ENCODE measurements around the gene RBL1.
A peak's percentile ranks its signal among the peaks of the same experiment; 100 is the strongest.
"Not testable (repeated sequence)": the region's sequence is repeated elsewhere in the genome, so short reads cannot be mapped to it uniquely, and the experiment has no call there.

The RBL1 gene

DNA sequence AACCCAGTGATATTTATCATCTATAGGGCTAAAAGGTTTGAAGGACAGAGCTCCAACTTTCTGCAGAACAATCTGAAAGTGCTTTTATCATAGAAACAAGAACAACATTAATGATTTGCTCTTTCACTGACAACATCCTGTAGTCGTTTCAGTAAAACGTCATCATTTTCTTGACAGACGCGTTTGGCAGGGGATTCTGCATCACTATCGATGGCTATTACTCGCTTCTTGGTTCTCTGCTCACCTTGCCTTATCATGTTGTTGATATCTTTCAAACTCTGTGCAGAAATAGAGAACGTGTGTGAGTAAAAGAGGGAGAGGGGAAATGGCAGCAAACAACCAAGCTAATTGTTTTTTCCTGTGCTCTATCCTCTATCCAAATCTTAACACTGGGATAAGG is 97.1 kb downstream of the RBL1 start:
- no peak for DNase-seq (ENCODE audit: low read depth in 1 of 2, low spot score in 1 of 2)

DNA sequence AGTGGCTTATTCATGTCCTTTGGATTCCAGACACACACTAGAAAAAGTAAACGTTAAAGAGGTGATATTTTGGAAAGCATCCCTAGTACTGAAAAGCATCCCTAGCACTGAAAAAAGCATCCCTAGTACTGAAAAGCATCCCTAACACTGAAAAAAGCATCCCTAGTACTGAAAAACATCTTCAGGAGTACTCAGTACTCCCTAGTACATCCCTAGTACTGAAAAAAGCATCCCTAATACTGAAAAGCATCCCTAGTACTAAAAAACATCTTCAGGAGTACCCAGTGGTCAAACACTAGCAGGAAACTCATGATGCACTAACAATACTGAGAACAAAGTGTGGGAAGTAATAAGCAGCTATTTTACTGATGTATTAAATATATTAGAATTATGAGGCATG is 98.7 kb downstream of the RBL1 start:
- no peak for DNase-seq (ENCODE audit: low read depth in 1 of 2, low spot score in 1 of 2)

DNA sequence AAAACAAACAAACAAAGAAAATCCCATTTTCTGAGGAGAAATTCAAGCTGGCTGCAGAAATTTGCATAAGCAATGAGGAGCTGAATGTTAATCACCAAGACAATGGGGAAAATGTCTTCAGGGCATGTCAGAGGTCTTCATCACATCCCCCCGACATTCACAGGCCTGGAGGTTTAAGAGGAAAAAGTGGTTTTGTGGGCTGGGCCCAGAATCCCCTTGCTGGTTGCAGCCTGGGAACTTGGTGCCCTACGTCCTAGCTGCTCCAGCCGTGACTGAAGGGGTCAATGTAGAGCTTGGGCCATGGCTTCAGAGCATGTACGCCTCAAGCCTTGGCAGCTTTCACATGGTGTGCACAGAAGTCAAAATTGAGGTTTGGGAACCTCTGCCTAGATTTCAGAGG is 101.6 kb downstream of the RBL1 start:
- not testable (repeated sequence) for DNase-seq (ENCODE audit: low read depth in 1 of 2, low spot score in 1 of 2)

DNA sequence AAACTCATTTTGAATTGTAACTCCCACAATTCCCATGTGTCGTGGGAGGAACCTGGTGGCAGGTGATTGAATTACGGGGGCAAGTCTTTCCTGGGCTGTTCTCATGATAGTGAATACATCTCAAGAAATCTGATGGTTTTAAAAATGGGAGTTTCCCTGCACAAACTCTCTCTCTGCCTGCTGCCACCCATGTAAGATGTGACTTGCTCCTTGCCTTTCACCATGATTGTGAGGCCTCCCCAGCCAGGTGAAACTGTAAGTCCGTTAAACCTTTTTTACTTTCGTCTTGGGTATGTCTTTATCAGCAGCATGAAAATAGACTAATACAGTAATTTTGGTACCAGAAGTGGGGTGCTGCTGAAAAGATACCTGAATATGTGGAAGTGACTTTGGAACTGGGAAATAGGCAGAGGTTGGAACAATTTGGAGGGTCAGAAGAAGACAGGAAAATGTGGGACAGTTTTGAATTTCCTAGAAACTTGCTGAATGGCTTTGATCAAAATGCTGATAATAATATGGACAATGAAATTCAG is 102.9 kb downstream of the RBL1 start:
- DNase-seq (ENCODE audit: low read depth in 1 of 2, low spot score in 1 of 2): no peak

DNA sequence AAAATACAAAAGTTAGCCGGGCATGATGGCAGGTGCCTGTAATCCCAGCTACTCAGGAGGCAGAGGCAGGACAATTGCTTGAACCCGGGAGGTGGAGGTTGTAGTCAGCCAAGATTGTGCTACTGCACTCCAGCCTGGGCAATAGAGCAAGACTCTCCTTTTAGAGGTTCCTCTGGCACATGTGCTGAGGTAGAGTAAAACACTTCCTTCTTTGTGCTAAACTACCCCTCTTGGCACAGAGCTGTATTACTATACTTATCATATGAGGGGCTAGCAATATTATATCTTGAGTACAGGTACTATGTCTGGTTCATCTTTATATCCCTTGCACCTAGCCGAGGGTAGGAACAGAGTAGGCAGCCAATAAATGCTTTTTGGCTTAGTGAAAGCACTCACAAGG is 104.1 kb downstream of the RBL1 start:
- DNase-seq (ENCODE audit: low read depth in 1 of 2, low spot score in 1 of 2): no peak

DNA sequence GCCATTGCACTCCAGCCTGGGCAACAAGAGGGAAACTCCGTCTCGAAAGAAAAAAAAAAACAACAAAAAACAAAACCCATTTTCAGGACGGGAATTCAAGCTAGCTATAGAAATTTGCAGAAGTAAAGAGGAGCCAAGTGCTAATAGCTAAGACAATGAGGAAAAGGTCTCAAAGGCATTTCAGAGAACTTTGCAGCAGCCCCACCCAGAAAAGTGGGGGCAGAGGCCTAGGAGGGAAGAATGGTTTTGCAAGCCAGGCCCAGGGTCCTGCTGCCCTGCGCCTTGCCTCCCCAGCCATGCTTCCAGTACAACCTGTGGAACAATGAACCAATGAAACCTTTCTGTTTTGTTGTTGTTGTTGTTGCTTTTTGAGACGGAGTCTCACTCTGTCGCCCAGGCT is 106.0 kb downstream of the RBL1 start:
- no peak for DNase-seq (ENCODE audit: low read depth in 1 of 2, low spot score in 1 of 2)

DNA sequence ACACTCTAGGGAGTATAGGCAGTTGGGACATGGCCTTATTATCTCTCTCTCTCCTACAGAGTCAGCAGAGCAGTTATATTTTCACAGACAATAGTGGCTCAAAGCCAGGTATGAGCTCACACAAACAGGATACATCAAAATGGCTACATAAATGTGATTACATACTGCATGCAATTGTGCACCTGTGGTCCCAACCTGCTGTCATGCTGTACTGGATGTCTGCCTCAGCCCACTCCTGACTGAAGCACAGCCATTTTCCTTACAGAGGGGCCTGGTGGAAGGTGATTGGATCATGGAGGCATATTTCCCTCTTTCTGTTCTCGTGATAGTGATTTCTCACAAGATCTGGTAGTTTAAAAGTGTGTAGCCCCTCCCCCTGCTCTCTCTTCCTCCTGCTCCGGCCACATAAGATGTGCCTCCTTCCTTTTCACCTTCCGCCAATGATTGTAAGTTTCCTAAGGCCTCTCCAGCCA is 107.3 kb downstream of the RBL1 start:
- no peak for DNase-seq (ENCODE audit: low read depth in 1 of 2, low spot score in 1 of 2)

DNA sequence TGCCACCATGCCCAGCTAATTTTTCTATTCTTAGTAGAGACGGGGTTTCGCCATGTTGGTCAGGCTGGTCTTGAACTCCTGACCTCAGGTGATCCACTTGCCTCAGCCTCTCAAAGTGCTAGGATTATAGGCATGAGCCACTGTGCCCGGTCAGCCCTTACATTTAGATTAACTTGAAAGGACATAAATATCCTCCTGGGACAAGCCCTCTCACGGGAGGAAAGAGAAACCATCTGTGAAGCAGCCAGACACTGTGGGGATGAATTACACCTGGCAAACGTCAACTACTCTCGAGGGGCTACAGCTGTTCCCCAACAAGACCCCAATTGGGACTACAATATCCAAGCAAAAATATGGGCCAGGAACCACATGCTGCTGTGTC is 111.5 kb downstream of the RBL1 start:
- no peak for DNase-seq (ENCODE audit: low read depth in 1 of 2, low spot score in 1 of 2)

DNA sequence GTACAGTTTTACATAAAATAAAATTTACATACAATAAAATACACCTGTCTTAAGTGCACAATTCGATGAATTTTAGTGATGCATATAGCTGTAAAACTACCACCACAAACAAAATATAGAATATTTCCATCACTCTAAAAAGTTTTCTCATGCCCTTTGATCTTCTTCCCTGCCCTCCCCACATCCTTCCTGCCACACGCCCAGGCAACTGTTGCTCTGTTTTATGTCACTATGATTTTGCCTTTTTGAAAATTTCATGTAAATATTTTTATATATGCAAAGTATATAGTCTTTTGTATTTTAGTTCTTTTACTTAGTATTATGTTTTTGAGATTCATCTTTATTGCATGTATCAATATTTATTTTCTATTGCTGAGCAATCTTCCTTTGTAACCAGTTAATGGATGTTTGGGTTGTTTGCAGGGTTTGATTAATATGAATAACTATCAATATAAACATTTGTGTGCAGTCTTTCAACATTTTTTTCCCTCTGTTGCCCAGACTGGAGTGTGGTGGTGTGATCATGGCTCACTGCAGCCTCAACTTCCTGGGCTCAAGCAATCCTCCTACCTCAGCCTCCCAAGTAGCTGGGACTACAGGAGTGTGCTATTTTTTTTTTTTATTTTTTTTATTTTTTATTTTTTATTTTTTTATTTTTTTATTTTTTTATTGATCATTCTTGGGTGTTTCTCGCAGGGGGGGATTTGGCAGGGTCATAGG is 120.5 kb downstream of the RBL1 start:
- DNase-seq (ENCODE audit: low read depth in 1 of 2, low spot score in 1 of 2): peak in 1 of 2 donors; percentile 37

DNA sequence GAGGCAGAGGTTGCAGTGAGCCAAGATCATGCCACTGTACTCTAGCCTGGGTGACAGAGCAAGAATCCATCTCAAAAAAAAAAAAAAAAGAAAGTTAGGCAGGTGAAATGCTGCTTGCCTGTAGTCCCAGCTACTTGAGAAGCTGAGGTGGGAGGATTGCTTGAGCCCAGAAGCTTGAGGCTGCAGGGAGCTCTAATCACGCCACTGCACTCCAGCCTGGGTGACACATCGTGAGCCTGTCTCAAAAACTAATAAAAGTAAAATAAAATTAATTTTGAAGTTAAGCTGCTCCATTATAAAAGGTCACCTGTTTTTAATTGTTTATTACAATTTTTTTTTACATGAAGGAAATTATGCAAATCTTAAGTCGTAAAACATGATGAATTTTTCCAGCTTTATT is 121.1 kb downstream of the RBL1 start:
- no peak for DNase-seq (ENCODE audit: low read depth in 1 of 2, low spot score in 1 of 2)

DNA sequence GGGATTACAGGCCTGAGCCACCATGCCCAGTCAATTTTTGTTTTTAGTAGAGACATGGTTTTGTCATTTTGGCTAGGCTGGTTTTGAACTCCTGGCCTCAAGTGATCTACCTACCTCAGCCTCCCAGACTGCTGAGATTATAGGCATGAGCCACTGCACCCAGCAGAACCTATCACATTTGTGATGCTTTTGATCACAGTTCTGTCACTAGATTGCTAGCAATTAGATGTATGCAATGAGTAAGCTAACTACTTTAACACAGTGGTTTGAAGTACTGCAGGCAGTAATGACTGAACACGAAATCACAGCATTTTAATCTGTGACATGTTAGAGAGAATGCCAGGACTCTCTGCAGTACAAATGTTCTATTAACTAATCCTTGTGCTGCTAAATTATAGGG is 124.7 kb downstream of the RBL1 start:
- DNase-seq (ENCODE audit: low read depth in 1 of 2, low spot score in 1 of 2): no peak

DNA sequence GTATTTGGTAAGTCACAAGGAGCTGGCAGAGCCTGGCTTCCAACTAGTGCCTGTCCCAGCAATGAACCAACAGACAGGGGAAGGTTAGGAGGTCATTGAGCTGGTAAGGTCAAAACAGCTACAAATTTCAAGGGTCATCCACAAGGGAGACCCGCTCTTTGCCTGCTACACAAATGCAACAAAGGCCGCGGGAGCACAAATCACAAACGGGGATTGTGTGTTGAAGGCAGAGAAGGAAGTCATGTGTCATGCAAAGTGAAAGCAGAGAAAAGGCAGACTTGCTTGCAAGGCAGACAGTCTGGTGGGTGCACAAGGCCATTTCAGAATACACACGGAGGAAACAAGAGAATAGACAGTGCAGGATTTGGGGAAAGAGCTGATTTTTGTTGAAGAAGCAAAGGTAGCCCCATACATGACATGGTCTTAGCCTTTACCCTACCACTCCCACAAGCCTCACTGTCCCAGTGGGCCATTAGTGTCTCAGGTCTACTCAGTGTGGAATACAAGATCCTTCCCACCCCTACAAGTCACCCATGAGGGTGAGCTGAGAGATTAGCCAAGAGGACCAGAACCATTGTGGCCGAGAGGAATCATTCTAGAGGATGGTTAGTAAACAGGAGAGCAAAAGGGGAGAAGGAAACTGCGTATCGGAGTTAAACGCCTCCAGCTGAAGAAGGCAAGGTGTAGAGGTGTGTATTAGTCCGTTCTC is 126.2 kb downstream of the RBL1 start:
- DNase-seq (ENCODE audit: low read depth in 1 of 2, low spot score in 1 of 2): peak; percentile 17 to 19

DNA sequence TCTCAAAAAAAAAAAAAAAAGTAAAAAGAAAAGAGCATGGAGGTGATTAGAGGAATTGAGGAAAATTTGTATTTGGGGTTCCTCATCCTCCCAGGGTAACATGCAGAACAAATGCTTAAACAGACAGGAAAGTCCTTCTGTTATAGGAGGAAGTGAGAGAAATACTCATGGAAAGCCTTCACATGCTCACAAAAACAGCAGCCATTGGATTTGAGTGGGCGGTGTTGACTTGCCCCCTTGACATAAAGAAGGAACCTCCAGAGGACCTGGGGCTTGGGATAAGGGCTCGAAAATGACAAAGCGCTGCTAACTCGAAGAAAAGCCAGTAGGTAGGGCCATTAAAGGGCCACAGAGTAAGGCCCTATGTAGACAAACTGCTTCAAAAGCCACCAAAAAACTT is 126.7 kb downstream of the RBL1 start:
- DNase-seq (ENCODE audit: low read depth in 1 of 2, low spot score in 1 of 2): no peak

DNA sequence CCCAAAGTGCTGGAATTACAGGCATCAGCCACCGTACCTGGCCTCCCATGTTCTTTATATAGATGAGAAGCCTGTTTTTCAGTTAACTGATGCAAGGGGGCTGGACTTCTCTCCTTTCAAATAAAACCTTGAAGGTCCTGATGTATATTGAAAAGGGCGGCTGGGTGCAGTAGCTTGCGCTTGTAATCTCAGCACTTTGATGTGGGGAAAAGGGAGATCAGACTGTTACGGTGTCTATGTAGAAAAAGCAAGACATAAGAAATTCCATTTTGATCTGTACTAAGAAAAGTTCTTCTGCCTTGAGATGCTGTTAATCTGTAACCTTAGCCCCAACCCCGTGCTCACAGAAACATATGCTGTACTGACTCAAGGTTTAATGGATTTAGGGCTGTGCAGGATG is 128.2 kb downstream of the RBL1 start:
- no peak for DNase-seq (ENCODE audit: low read depth in 1 of 2, low spot score in 1 of 2)

DNA sequence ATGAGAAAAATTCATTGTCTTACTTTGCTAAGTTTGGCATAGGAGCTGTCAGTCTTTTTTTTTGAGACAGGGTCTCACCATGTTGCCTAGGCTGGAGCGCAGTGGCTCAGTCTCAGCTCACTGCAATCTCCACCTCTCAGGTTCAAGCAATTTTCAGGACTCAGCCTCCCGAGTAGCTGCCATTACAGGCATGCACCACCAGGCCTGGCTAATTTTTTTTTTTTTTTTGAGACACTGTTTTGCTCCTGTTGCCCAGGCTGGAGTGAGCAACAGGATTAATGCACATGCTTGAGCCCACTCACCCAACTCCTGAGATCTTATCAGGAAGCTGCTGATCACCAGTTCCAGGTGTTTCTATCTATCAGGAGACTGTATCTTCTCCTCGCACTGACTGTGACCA is 128.8 kb downstream of the RBL1 start:
- not testable (repeated sequence) for DNase-seq (ENCODE audit: low read depth in 1 of 2, low spot score in 1 of 2)

DNA sequence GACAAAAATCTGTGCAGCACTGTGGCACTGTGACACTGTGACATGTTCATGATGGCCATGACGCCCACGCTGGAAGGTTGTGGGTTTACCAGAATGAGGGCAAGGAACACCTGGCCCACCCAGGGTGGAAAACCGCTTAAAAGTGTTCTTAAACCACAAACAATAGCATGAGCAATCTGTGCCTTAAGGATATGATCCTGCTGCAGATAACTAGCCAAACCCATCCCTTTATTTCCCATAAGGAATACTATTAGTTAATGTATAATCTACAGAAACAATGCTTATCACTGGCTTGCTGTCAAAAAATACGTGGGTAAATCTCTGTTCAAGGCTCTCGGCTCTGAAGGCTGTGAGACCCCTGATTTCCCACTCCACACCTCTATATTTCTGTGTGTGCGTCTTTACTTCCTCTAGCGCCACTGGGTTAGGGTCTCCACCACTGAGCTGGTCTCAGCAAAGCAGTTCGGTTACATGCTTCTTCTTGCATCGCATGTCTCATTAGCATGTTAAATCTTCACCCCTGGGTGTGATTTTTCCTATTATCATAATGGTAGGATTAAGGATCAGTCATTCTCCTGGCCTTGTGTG is 133.3 kb downstream of the RBL1 start:
- not testable (repeated sequence) for DNase-seq (ENCODE audit: low read depth in 1 of 2, low spot score in 1 of 2)

DNA sequence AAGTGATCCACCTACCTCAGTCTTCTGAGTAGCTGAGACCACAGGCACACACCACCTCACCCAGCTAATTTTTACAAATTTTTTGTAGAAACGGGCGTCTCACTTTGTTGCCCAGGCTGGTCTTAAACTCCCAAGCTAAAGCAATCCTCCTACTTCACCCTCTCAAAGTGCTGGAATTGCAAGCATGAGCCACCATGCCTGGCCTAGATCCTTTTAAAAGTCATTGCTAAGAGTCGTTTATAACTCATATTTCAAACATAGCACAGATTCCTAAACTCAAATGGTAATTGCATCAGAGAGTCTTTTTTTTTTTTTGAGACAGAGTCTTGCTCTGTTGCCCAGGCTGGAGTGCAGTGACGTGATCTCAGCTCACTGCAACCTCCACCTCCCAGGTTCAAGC is 136.6 kb downstream of the RBL1 start:
- no peak for DNase-seq (ENCODE audit: low read depth in 1 of 2, low spot score in 1 of 2)

DNA sequence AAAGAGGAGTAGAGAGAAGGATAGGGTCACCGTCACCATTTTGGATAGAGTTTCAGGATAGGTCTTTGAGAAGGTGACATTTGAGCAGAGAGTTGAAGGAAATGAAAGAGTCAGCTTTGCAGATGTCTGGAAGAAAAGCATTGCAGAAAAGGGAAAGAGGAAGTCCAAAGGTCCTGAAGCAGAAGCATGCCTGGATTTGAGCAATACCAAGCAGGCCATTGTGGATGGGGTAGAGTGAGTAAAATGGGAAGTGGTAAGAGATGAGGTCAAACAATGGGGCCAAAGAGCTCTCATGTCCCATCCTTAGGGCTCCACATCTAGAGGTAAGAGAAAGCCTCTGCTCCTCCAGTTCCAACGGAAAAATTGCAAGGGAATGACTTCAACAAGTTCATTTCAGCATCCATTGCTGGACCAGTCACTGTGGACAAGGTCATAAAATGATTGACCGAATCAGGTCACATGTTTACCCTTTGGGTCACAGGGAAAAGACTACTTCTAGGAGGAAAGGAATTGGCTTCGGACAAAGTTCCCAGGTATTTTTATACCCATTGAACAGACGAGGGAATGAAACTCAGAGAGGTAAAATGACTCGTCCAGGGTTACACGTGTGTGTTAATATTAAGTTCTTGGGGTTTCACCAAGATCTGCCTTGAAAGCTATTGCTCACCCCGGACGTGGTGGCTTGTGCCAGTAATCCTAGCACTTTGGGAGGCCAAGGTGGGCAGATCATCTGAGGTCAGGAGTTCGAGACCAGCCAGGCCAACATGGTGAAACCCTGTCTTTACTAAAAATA is 137.7 kb downstream of the RBL1 start:
- no peak for DNase-seq (ENCODE audit: low read depth in 1 of 2, low spot score in 1 of 2)

DNA sequence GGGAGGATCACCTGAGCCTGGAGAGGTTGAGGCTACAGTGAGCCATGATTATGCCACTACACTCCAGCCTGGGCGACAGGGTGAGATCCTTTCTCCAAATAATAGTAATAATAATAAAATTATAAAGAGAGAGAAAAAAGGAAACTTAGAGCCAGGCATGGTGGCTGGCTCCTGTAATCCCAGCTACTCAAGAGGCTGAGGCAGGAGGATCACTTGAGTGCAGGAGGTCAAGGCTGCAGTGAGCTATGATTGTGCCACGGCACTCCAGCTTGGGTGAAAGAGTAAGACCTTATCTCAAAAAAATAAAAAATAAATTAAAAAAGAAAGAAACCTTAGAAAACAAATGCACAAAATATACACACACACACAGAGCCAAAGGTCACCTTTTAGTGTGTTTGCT is 139.1 kb downstream of the RBL1 start:
- no peak for DNase-seq (ENCODE audit: low read depth in 1 of 2, low spot score in 1 of 2)

DNA sequence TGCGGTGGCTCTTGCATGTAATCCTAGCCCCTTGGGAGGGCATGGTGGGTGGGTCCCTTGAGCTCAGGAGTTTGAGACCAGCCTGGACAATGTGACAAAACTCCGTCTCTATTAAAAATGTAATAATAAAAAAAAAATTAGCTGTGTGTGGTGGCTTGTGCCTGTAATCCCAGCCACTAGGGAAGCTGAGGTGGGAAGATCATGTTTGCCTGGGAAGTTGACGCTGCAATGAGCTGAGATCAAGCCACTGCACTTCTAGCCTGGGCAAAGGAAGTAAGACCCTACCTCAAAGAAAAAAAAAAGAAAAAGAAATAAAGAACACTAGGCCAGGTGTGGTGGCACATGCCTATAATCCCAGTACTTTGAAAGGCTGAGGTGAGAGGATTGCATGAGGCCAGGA is 139.8 kb downstream of the RBL1 start:
- no peak for DNase-seq (ENCODE audit: low read depth in 1 of 2, low spot score in 1 of 2)

DNA sequence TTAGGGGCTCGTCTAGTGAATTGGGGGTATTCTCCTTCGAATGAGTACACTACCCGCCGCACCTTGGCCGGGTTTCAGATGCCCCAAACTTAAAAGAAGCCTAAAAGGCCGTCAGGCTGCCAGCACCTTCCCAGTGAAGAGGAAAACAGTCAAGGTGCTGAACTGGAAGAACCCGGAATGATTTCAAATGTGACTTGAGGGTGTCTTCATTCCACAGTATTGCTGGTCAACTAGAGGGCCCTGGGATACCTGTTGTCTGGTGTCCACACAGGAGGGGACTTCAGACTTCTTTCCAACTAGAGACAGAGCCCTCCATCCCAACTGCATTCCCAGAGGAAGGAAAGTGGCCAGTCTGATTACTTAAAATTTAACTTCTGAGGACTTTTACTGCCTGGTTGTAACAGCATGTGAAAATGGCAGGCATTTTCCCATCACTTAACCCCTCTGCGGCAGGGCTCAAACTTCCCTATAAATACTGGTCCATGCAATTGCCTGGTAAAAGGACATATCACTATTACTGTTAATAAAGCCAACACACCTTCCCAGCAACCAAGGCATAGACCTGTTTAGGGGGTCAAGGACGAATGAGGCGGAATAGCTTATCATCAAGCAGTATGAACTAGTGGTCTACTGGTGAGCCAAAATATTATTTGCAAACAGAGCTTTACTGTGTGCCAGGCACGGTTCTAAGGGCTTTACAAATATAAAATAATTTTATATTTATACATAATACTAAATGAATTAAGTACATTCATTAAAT is 143.6 kb downstream of the RBL1 start:
- DNase-seq (ENCODE audit: low read depth in 1 of 2, low spot score in 1 of 2): no peak
